Trophoblast cell (in vitro differentiated cells and primary cell): Measurements from ENCODE around the gene STAM2.
"Not testable (repeated sequence)": the region's sequence is repeated elsewhere in the genome, so short reads cannot be mapped to it uniquely, and the experiment has no call there.

Experiments
- DNase-seq, 2 donors: peaks; one replicate each; pipeline ENCODE4 v3.0.0-alpha.2; 2016
- H2AFZ ChIP-seq: 2 replicates; pipeline ENCODE4 v1.6.1; 2013; ENCODE audit warnings: low read length, moderate library complexity, mild to moderate bottlenecking; ENCODE audit not compliant: insufficient read depth, poor library complexity
- H2AK5ac ChIP-seq: 2 replicates; pipeline ENCODE4 v1.6.1; 2013; ENCODE audit warnings: mild to moderate bottlenecking, low read length
- H2BK120ac ChIP-seq: 2 replicates; pipeline ENCODE4 v1.6.1; 2013; ENCODE audit warnings: low read length, mild to moderate bottlenecking, moderate library complexity; ENCODE audit not compliant: insufficient read depth, poor library complexity
- H2BK12ac ChIP-seq: 2 replicates; pipeline ENCODE4 v1.6.1; 2013; ENCODE audit warnings: mild to moderate bottlenecking, low read length, moderate library complexity
- H2BK5ac ChIP-seq: 2 replicates; pipeline ENCODE4 v1.6.1; 2013; ENCODE audit warnings: low read length, low read depth, moderate library complexity, mild to moderate bottlenecking; ENCODE audit not compliant: poor library complexity
- H3K14ac ChIP-seq: 2 replicates; pipeline ENCODE4 v1.6.1; 2013; ENCODE audit warnings: mild to moderate bottlenecking, low read length
- H3K18ac ChIP-seq: 2 replicates; pipeline ENCODE4 v1.6.1; 2013; ENCODE audit warnings: mild to moderate bottlenecking, low read length
- H3K23ac ChIP-seq: 2 replicates; pipeline ENCODE4 v1.6.1; 2013; ENCODE audit warnings: low read length
- H3K27ac ChIP-seq: 2 replicates; pipeline ENCODE4 v1.5.1; 2013; ENCODE audit warnings: low read depth, mild to moderate bottlenecking, inconsistent platforms, low read length, moderate library complexity
- H3K27me3 ChIP-seq: 2 replicates; pipeline ENCODE4 v1.6.1; 2013; ENCODE audit warnings: inconsistent platforms, mild to moderate bottlenecking, low read length, moderate library complexity; ENCODE audit not compliant: insufficient read depth
- H3K36me3 ChIP-seq, 2 experiments: 1 replicate in 1 of 2; 2 replicates in 1 of 2; pipeline ENCODE4 v1.6.1; 2013; ENCODE audit warnings: low read length in 2 of 2, mild to moderate bottlenecking in 2 of 2, moderate library complexity in 1 of 2; ENCODE audit not compliant: insufficient read depth in 2 of 2, control insufficient read depth in 1 of 2
- H3K4ac ChIP-seq: 2 replicates; pipeline ENCODE4 v1.6.1; 2013; ENCODE audit warnings: low read depth, mild to moderate bottlenecking, low read length, moderate library complexity
- H3K4me1 ChIP-seq, 2 experiments: 1 replicate in 1 of 2; 2 replicates in 1 of 2; pipeline ENCODE4 v1.6.1; 2013; ENCODE audit warnings: low read length in 2 of 2, mild to moderate bottlenecking in 2 of 2, moderate library complexity in 1 of 2; ENCODE audit not compliant: insufficient read depth in 2 of 2, control insufficient read depth in 1 of 2
- H3K4me2 ChIP-seq: 2 replicates; pipeline ENCODE4 v1.6.1; 2013; ENCODE audit warnings: inconsistent platforms, mild to moderate bottlenecking, low read length, moderate library complexity
- H3K4me3 ChIP-seq: 2 replicates; pipeline ENCODE4 v1.5.1; 2013; ENCODE audit warnings: mild to moderate bottlenecking, low read depth, low read length, inconsistent platforms
- H3K79me1 ChIP-seq: one replicate; pipeline ENCODE4 v1.6.1; 2013; ENCODE audit warnings: low read length
- H3K79me2 ChIP-seq: 2 replicates; pipeline ENCODE4 v1.6.1; 2013; ENCODE audit warnings: low read length, mild to moderate bottlenecking; ENCODE audit not compliant: control insufficient read depth, insufficient read depth, poor library complexity
- H3K9ac ChIP-seq: 2 replicates; pipeline ENCODE4 v1.6.1; 2013; ENCODE audit warnings: mild to moderate bottlenecking, low read length
- H3K9me3 ChIP-seq: 2 replicates; pipeline ENCODE4 v1.6.1; 2013; ENCODE audit warnings: low read depth, mild to moderate bottlenecking, control low read depth, inconsistent platforms, low read length; ENCODE audit not compliant: insufficient read depth
- H4K12ac ChIP-seq: 2 replicates; pipeline ENCODE4 v1.6.1; 2013; ENCODE audit warnings: low read depth, mild to moderate bottlenecking, low read length, moderate library complexity
- H4K8ac ChIP-seq: 2 replicates; pipeline ENCODE4 v1.6.1; 2013; ENCODE audit warnings: low read depth, mild to moderate bottlenecking, low read length, moderate library complexity
- H4K91ac ChIP-seq: one replicate; pipeline ENCODE4 v1.6.1; 2013; ENCODE audit warnings: low read depth, mild to moderate bottlenecking, low read length, moderate library complexity
- WGBS: extraction: QIAGEN DNeasy Blood & Tissue Kit; methylation state at CpG from one replicate; pipeline ENCODE4 v1.1.7; 2013; ENCODE audit warnings: missing lambda C conversion rate; ENCODE audit not compliant: insufficient read length, insufficient coverage; ENCODE audit errors: extremely low coverage; 5-methylcytosine and 5-hydroxymethylcytosine counted together

The STAM2 gene

GRCh38 chr2:152198499-152198898, 22.9 kb upstream of the STAM2 start:
- H3K27ac ChIP-seq = no peak overlapping the region
- H3K4me2 ChIP-seq = no peak overlapping the region
- no peak overlapping the region for H3K14ac ChIP-seq
- no peak overlapping the region for H2AFZ ChIP-seq
- no peak overlapping the region for H4K8ac ChIP-seq
- H2BK5ac ChIP-seq = peak overlapping the region; percentile 17
- H3K79me1 ChIP-seq = no peaks in the 10 kb centered on the region
- no peak overlapping the region for H3K23ac ChIP-seq
- H3K4me3 ChIP-seq = no peak overlapping the region
- H3K9me3 ChIP-seq = no peaks in the 10 kb centered on the region
- H2AK5ac ChIP-seq = no peak overlapping the region
- no peak overlapping the region for H3K18ac ChIP-seq
- no peak overlapping the region for H2BK12ac ChIP-seq
- H3K4me1 ChIP-seq = peaks cover 2 to 4% of the 10 kb centered on the region in 2 experiments
- WGBS = no CpG with 5 or more reads among the region's 2 CpGs
- no peak overlapping the region for H2BK120ac ChIP-seq
- H3K36me3 ChIP-seq = no peaks in the 10 kb centered on the region
- no peak overlapping the region for H4K12ac ChIP-seq
- no peaks in the 10 kb centered on the region for H3K27me3 ChIP-seq
- no peak overlapping the region for H3K4ac ChIP-seq
- DNase-seq = no peak
- no peak overlapping the region for H3K9ac ChIP-seq
- no peaks in the 10 kb centered on the region for H3K79me2 ChIP-seq
- H4K91ac ChIP-seq = no peak overlapping the region

- H4K91ac ChIP-seq, H4K12ac ChIP-seq, H3K79me1 ChIP-seq, H3K18ac ChIP-seq, H3K79me2 ChIP-seq, H2BK12ac ChIP-seq, H3K4me2 ChIP-seq, H3K4me1 ChIP-seq, H4K8ac ChIP-seq, H2AK5ac ChIP-seq, H2BK5ac ChIP-seq, H3K14ac ChIP-seq, H3K27me3 ChIP-seq, H3K4me3 ChIP-seq, H2BK120ac ChIP-seq, H3K9me3 ChIP-seq, H3K9ac ChIP-seq, H3K36me3 ChIP-seq, DNase-seq, H3K23ac ChIP-seq, H3K4ac ChIP-seq, H3K27ac ChIP-seq, H2AFZ ChIP-seq: not testable (repeated sequence)
- WGBS = no CpG with 5 or more reads among the region's 1 CpG
Observed at GRCh38 chr2:152197508-152198284, 22.1 kb upstream of the STAM2 start.

GRCh38 chr2:152189622-152190495, 14.3 kb upstream of the STAM2 start:
- Histone ChIP-seq H3K36me3 (no peaks in the 10 kb centered on the region), H3K79me2 (no peaks in the 10 kb centered on the region), H3K4ac (no peak overlapping the region), H3K27me3 (no peaks in the 10 kb centered on the region), H3K4me1 (no peaks in the 10 kb centered on the region), H2BK120ac (no peak overlapping the region), H3K4me2 (no peak overlapping the region), H4K8ac (no peak overlapping the region), H4K12ac (no peak overlapping the region), H3K27ac (no peak overlapping the region), H2BK12ac (no peak overlapping the region), H2BK5ac (no peak overlapping the region), H2AK5ac (no peak overlapping the region), H4K91ac (no peak overlapping the region), H3K9me3 (no peaks in the 10 kb centered on the region), H3K79me1 (no peaks in the 10 kb centered on the region), H3K23ac (no peak overlapping the region), H2AFZ (no peak overlapping the region), H3K4me3 (no peak overlapping the region), H3K9ac (no peak overlapping the region), H3K14ac (no peak overlapping the region), H3K18ac (no peak overlapping the region)
- peak; percentile 37 to 83 for DNase-seq
- 100% methylated on average over 1 of the region's 8 CpGs for WGBS

GRCh38 chr2:152186808-152187207, 11.2 kb upstream of the STAM2 start:
- H2BK5ac ChIP-seq, H2AK5ac ChIP-seq, H4K12ac ChIP-seq, H4K91ac ChIP-seq, H3K27ac ChIP-seq, H3K4me2 ChIP-seq, H3K18ac ChIP-seq, H3K79me1 ChIP-seq, H4K8ac ChIP-seq, H3K4me3 ChIP-seq, H3K79me2 ChIP-seq, H3K9ac ChIP-seq, H3K23ac ChIP-seq, H3K4ac ChIP-seq, H2AFZ ChIP-seq, H3K4me1 ChIP-seq, H2BK120ac ChIP-seq, H3K27me3 ChIP-seq, DNase-seq, H3K9me3 ChIP-seq, H3K14ac ChIP-seq, H3K36me3 ChIP-seq, H2BK12ac ChIP-seq: not testable (repeated sequence)
- no CpG with 5 or more reads among the region's 5 CpGs for WGBS
